ENCODE measurements around the gene SKA1. TPM values are rescaled to one million over a fixed set of nuclear protein-coding genes. Genes with fewer than 3 reads are reported as not detected.

The SKA1 gene
- total RNA-seq, 2 experiments from 2014 or later, result 44.6 to 45.6 TPM

Other genes starting within 250 kb of the SKA1 start
- gene MYO5B, start 179.9 kb upstream of the SKA1 start, total RNA-seq, result not detected
- gene CFAP53, start 108.6 kb upstream of the SKA1 start, total RNA-seq, result under 1 TPM; 0.50 to 0.83 TPM
- 100 to 1,000 TPM; 103 to 106 TPM for gene MBD1, start 93.5 kb upstream of the SKA1 start, total RNA-seq
- 100 to 1,000 TPM; 128 to 133 TPM for gene CXXC1, start 87.4 kb upstream of the SKA1 start, total RNA-seq
- not detected for gene MAPK4, start 185.0 kb downstream of the SKA1 start, total RNA-seq

All from activated CD4-positive, alpha-beta memory T cell treated with anti-CD3 and anti-CD28 coated beads, Interleukin-2, amount 10 ng/mL, durations not matched to agents 7 days and 5 days (primary cell).